ENCODE results near the gene HORMAD1.
"Not testable (repeated sequence)": the region's sequence is repeated elsewhere in the genome, so short reads cannot be mapped to it uniquely, and the experiment has no call there.

The HORMAD1 gene

DNA sequence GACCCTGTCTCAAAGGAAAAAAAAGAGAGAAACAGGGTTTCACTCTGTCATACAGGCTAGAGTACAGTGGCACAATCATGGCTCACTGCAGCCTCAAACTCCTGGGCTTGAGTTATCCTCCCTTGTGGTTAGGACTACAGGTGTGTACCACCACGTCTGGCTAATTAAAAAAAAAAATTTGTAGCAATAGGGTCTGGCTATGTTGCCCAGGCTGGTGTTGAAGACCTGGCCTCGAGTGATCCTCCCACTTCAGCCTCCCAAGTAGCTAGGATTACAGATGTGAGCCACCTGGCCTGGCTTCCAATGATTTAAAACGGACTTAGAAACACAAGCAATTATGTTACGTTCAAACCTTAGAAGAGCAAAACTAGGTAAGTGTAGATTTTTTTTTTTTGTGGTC lies 45.8 kb downstream of the HORMAD1 start:
- Histone ChIP-seq H4K20me1 (no peaks in the 10 kb centered on the region), H3K27me3 (no peaks in the 10 kb centered on the region), H3K4me2 (no peak overlapping the region), H3K27ac (no peak overlapping the region), H3K4me3 (no peak overlapping the region), H3K36me3 (peaks cover 52% of the 10 kb centered on the region), H3K9me3 (no peaks in the 10 kb centered on the region), H3K4me1 (no peaks in the 10 kb centered on the region), H3K9ac (no peak overlapping the region)
- no peak for TF ChIP-seq Cebpa-rat (IDR thresholded peaks at IDR 0.05)

DNA sequence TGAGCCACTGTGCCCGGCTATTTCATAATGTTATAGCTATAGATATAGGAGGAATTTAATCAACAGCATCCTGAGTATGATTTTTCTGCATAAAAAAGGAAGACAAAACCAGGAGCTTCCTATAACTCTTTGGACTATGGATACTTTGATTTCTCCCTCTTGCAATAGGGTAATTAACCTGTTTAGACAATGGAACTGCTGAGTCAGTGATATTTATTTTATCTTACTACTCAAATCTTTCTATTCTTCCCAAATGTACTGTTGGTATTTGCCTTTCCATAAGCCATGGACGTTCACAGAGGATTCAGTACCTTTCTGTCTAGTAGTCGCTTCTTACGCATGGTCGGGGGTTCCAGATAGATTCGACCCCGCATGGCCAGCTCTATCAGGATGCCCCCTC lies 57.4 kb downstream of the HORMAD1 start:
- H3K9me3 ChIP-seq = no peaks in the 10 kb centered on the region
- H3K4me3 ChIP-seq = no peak overlapping the region
- no peaks in the 10 kb centered on the region for H3K27me3 ChIP-seq
- TF ChIP-seq Cebpa-rat (IDR thresholded peaks at IDR 0.05) = no peak
- no peak overlapping the region for H3K4me2 ChIP-seq
- H3K27ac ChIP-seq = no peak overlapping the region
- no peaks in the 10 kb centered on the region for H3K4me1 ChIP-seq
- H4K20me1 ChIP-seq = no peaks in the 10 kb centered on the region
- no peak overlapping the region for H3K9ac ChIP-seq
- H3K36me3 ChIP-seq = peaks cover 67% of the 10 kb centered on the region

DNA sequence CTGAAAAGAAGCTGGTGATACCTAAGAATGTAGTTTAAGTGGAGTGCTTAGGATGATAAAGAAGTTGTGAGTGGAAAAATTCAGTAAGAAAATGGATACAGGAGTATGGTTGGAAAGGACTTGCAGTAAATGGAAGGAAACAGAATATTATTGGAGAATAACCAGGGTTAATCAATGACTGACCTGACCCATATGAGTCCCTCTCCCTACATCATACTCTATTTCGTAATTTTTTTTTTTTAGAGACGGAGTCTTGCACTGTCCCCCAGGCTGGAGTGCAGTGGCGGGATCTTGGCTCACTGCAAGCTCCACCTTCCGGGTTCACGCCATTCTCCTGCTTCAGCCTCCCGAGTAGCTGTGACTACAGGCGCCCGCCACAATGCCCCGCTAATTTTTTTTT lies 57.9 kb downstream of the HORMAD1 start:
- Histone ChIP-seq H3K4me1 (no peaks in the 10 kb centered on the region), H3K27me3 (no peaks in the 10 kb centered on the region)

DNA sequence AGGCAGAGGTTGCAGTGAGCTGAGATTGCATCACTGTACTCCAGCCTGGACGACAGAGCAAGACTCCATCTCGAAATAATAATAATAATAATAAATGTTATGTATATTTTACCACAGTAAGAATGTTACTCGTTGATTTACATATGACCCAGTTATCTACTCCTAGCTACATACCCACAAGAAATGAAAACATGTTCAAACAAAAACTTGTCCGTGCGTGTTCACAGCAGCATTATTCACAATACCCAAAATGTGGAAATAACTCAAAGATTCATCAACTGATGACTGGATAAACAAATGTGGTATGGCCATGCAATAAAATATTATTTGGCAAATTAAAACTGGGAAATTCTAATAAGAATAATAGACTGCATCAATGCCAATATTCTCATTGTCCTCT lies 59.5 kb downstream of the HORMAD1 start:
- H3K4me2 ChIP-seq = no peak overlapping the region
- no peak overlapping the region for H3K4me3 ChIP-seq
- no peak overlapping the region for H3K27ac ChIP-seq
- H3K4me1 ChIP-seq = no peaks in the 10 kb centered on the region
- H3K9ac ChIP-seq = no peak overlapping the region
- TF ChIP-seq Cebpa-rat (IDR thresholded peaks at IDR 0.05) = no peak
- H4K20me1 ChIP-seq = no peaks in the 10 kb centered on the region
- no peaks in the 10 kb centered on the region for H3K27me3 ChIP-seq
- no peaks in the 10 kb centered on the region for H3K9me3 ChIP-seq
- peaks cover 71% of the 10 kb centered on the region for H3K36me3 ChIP-seq

More for the DNA sequence above, 57.9 kb downstream of the HORMAD1 start:
- Histone ChIP-seq H3K4me3 (no peak overlapping the region), H4K20me1 (no peaks in the 10 kb centered on the region), H3K27ac (no peak overlapping the region), H3K9ac (no peak overlapping the region), H3K36me3 (peaks cover 67% of the 10 kb centered on the region), H3K4me2 (no peak overlapping the region), H3K9me3 (no peaks in the 10 kb centered on the region)
- 0 out of 2 replicates have a peak, but pooled peaks have one; percentile 11 for TF ChIP-seq Cebpa-rat (IDR thresholded peaks at IDR 0.05)

DNA sequence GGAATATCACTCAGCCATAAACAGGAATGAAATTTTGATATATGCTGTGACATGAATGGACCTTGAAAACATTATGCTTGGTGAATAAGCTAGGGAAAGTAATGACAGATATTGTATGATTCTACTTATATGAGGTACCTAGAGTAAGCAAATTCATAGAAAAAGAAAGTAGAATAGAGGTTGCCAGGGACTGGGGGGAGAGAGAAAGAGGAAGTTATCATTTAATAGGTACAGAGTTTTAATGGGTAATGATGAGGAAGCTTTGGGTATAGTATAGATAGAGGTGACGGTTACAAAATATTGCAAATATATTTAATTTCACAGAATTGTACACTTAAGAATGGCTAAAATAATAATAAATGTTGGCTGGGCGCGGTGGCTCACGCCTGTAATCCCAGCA lies 60.1 kb downstream of the HORMAD1 start:
- Histone ChIP-seq H3K9me3 (no peaks in the 10 kb centered on the region), H3K27me3 (no peaks in the 10 kb centered on the region), H3K4me3 (no peak overlapping the region), H3K4me2 (no peak overlapping the region), H3K27ac (no peak overlapping the region), H3K36me3 (peaks cover 71% of the 10 kb centered on the region), H3K9ac (no peak overlapping the region), H4K20me1 (no peaks in the 10 kb centered on the region), H3K4me1 (no peaks in the 10 kb centered on the region)
- no peak for TF ChIP-seq Cebpa-rat (IDR thresholded peaks at IDR 0.05)

DNA sequence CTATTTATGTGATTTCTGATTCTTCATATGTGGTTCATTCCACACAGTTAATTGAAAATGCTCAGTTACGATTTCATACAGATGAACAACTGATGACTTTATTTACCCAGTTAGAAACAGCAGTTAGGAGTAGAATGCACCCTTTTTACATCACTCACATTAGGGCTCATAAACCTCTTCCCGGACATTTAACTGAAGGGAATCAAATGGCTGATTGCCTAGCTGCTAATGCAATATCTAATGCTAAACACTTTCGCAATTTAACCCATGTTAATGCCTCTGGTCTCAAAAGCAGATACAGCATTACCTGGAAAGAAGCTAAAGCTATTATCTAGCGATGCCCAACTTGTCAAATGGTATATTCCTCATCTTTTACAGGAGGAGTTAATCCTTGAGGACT lies 63.6 kb downstream of the HORMAD1 start:
- H3K9ac ChIP-seq, H3K27me3 ChIP-seq, H3K27ac ChIP-seq, H4K20me1 ChIP-seq, H3K9me3 ChIP-seq, H3K4me3 ChIP-seq, H3K4me2 ChIP-seq, H3K4me1 ChIP-seq: not testable (repeated sequence)
- H3K36me3 ChIP-seq = peaks cover 69% of the 10 kb centered on the region

DNA sequence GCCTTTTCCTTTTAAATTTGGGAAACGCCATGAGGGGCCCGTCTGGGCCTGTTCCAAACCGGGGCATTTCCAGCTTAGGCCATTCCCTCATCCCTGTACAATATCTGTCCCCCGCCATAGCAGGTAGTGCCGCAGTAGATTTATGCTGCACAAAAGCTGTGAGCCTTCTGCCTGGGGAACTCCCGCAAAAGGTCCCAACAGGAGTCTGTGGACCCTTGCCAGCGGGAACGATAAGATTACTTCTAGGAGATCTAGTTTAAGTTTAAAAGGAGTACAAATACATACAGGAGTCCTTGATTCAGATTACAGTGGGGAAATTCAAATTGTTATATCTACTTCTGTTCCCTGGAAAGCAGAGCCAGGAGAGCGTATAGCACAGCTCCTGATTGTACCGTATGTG lies 66.1 kb downstream of the HORMAD1 start:
- H3K4me1 ChIP-seq, H3K9me3 ChIP-seq, H4K20me1 ChIP-seq, H3K4me2 ChIP-seq, H3K27me3 ChIP-seq, H3K27ac ChIP-seq, H3K4me3 ChIP-seq, H3K9ac ChIP-seq: not testable (repeated sequence)
- H3K36me3 ChIP-seq = peaks cover 61% of the 10 kb centered on the region

DNA sequence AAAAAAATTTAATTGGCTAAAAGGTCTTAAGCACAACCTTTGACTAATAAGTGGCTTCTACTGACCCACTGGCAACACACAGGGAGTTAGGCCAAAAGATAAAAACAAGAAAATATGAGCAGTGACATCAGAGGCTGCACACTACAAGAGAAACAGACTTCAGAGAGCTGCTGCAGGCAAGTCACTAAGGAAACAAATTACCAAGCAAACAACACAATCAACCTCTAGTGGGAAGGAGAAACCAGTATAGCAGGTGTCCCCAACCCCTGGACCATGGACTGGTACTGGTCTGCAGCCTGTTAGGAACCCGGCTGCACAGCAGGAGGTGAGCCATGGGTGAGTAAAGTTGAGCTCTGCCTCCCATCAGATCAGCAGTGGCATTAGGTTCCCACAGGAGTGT lies 70.5 kb downstream of the HORMAD1 start:
- no peaks in the 10 kb centered on the region for H4K20me1 ChIP-seq
- H3K36me3 ChIP-seq = peaks cover 77% of the 10 kb centered on the region
- TF ChIP-seq Cebpa-rat (IDR thresholded peaks at IDR 0.05) = no peak
- H3K9me3 ChIP-seq = no peaks in the 10 kb centered on the region
- no peak overlapping the region for H3K27ac ChIP-seq
- no peak overlapping the region for H3K4me3 ChIP-seq
- H3K4me2 ChIP-seq = no peak overlapping the region
- no peaks in the 10 kb centered on the region for H3K27me3 ChIP-seq
- no peaks in the 10 kb centered on the region for H3K4me1 ChIP-seq
- H3K9ac ChIP-seq = no peak overlapping the region

DNA sequence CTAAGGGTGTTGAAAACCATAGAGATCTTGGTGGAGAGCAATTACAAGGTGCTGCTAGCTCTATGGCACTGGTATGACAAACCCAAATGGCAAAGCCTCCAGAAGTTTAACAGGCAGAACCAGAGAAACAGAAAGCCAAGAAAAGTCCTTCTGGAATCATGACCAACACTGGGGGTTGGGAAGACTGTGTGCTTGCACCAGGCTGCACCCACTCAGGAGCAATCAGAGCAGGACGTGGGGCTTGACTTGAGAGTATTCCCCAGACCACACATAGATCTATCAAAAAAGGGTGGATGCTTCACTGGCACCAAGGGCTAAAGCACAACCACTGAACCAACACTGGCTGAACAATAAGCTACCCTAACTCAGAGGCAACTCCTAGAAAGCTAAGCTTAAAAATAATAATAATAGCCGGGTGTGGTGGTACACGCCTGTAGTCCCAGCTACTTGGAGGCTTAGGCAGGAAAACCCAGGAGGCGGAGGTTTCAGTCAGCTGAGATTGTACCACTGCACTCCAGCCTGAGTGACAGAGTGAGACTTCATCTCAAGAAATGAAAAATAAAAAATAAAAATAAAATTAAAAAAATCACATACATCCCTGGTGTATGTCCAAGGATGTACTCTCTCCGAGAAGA lies 71.1 kb downstream of the HORMAD1 start:
- Histone ChIP-seq H3K4me2 (no peak overlapping the region), H3K4me3 (no peak overlapping the region), H3K9me3 (no peaks in the 10 kb centered on the region), H3K27ac (no peak overlapping the region), H3K4me1 (no peaks in the 10 kb centered on the region), H3K27me3 (no peaks in the 10 kb centered on the region), H3K36me3 (peaks cover 77% of the 10 kb centered on the region), H4K20me1 (no peaks in the 10 kb centered on the region), H3K9ac (no peak overlapping the region)
- no peak for TF ChIP-seq Cebpa-rat (IDR thresholded peaks at IDR 0.05)

Measured in BLaER1 (cell line).